ENCODE measurements around the gene AHRR.

DNA sequence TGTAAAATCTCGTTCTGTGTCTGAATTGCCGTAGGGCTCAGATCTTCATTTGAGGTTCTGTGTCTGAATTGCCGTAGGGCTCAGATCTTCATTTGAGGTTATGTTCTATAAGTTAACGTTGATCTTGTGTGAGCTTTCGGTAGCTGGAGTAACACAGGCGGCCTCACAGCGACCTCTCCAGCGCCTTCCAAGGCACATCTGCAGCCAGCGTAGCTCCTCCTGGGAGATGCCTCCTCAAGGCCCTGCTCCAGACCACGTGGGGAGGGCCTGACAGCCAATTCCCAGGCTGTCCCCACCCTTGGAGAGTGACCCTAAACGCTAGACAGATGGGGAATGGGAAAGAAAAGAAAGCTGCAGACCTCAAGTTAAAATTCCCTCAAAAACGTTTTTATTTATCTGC, 8.7 kb upstream of the AHRR start:
- TF ChIP-seq, protein P1, sequence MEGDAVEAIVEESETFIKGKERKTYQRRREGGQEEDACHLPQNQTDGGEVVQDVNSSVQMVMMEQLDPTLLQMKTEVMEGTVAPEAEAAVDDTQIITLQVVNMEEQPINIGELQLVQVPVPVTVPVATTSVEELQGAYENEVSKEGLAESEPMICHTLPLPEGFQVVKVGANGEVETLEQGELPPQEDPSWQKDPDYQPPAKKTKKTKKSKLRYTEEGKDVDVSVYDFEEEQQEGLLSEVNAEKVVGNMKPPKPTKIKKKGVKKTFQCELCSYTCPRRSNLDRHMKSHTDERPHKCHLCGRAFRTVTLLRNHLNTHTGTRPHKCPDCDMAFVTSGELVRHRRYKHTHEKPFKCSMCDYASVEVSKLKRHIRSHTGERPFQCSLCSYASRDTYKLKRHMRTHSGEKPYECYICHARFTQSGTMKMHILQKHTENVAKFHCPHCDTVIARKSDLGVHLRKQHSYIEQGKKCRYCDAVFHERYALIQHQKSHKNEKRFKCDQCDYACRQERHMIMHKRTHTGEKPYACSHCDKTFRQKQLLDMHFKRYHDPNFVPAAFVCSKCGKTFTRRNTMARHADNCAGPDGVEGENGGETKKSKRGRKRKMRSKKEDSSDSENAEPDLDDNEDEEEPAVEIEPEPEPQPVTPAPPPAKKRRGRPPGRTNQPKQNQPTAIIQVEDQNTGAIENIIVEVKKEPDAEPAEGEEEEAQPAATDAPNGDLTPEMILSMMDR (IDR thresholded peaks at IDR 0.05; ENCODE audit: insufficient read depth, low read depth, low read length) = no peak
- no peak for TF ChIP-seq EZH2 (IDR thresholded peaks at IDR 0.05; ENCODE audit: insufficient read depth, low read length)
